H9 (cell line): ENCODE measurements around the gene DGKB. TPM values are rescaled to one million over a fixed set of nuclear protein-coding genes. Genes with fewer than 3 reads are reported as not detected.

Source experiments
- DNase-seq: peaks from one replicate; pipeline ENCODE4 v3.0.0-alpha.2; 2017
- H2AFZ ChIP-seq: one replicate; pipeline ENCODE4 v1.6.1; 2013; ENCODE audit warnings: mild to moderate bottlenecking, low read length, control low read depth, moderate library complexity
- H2AK5ac ChIP-seq: 2 replicates; pipeline ENCODE4 v1.6.1; 2013; ENCODE audit warnings: low read length, control low read depth, mixed read lengths; ENCODE audit not compliant: insufficient read length
- H2BK120ac ChIP-seq: one replicate; pipeline ENCODE4 v1.6.1; 2013; ENCODE audit warnings: low read depth, mild to moderate bottlenecking, low read length, control low read depth, inconsistent platforms; ENCODE audit not compliant: poor library complexity, severe bottlenecking
- H2BK12ac ChIP-seq: 2 replicates; pipeline ENCODE4 v1.6.1; 2013; ENCODE audit warnings: low read length, control low read depth, mixed read lengths, low read depth; ENCODE audit not compliant: insufficient read length
- H2BK15ac ChIP-seq: 2 replicates; pipeline ENCODE4 v1.6.1; 2013; ENCODE audit warnings: low read depth, low read length, control low read depth
- H2BK20ac ChIP-seq: one replicate; pipeline ENCODE4 v1.6.1; 2013; ENCODE audit warnings: low read depth, mild to moderate bottlenecking, low read length, control low read depth, inconsistent platforms; ENCODE audit not compliant: poor library complexity, severe bottlenecking
- H2BK5ac ChIP-seq: 2 replicates; pipeline ENCODE4 v1.6.1; 2013; ENCODE audit warnings: low read length, control low read depth, mixed read lengths; ENCODE audit not compliant: insufficient read length
- H3K14ac ChIP-seq: 2 replicates; pipeline ENCODE4 v1.6.1; 2013; ENCODE audit warnings: low read length, control low read depth; ENCODE audit not compliant: insufficient read depth
- H3K18ac ChIP-seq: 2 replicates; pipeline ENCODE4 v1.6.1; 2013; ENCODE audit warnings: low read depth, mild to moderate bottlenecking, mixed read lengths, low read length, control low read depth; ENCODE audit not compliant: insufficient read length
- H3K23ac ChIP-seq: 2 replicates; pipeline ENCODE4 v1.6.1; 2013; ENCODE audit warnings: low read length, control low read depth, mixed read lengths, low read depth; ENCODE audit not compliant: insufficient read length
- H3K23me2 ChIP-seq: 2 replicates; pipeline ENCODE4 v1.6.1; 2013; ENCODE audit warnings: low read depth, mild to moderate bottlenecking, mixed read lengths, low read length, control low read depth; ENCODE audit not compliant: insufficient read length, poor library complexity, severe bottlenecking
- H3K27ac ChIP-seq: 2 replicates; pipeline ENCODE4 v1.5.1; 2013; ENCODE audit warnings: low read length, control low read depth, mixed read lengths, low read depth; ENCODE audit not compliant: insufficient read length
- H3K27me3 ChIP-seq: 2 replicates; pipeline ENCODE4 v1.6.1; 2013; ENCODE audit warnings: low read length, control low read depth, inconsistent platforms; ENCODE audit not compliant: insufficient read depth
- H3K4ac ChIP-seq: 2 replicates; pipeline ENCODE4 v1.6.1; 2013; ENCODE audit warnings: low read depth, mild to moderate bottlenecking, control low read depth, inconsistent platforms, low read length, moderate library complexity
- H3K4me1 ChIP-seq: 2 replicates; pipeline ENCODE4 v1.6.1; 2013; ENCODE audit warnings: low read length, control low read depth, inconsistent platforms; ENCODE audit not compliant: insufficient read depth
- H3K4me2 ChIP-seq: 2 replicates; pipeline ENCODE4 v1.6.1; 2013; ENCODE audit warnings: low read length, control low read depth, mixed read lengths; ENCODE audit not compliant: insufficient read length, insufficient read depth
- H3K56ac ChIP-seq: 2 replicates; pipeline ENCODE4 v1.6.1; 2013; ENCODE audit warnings: low read depth, mild to moderate bottlenecking, mixed read lengths, low read length, control low read depth; ENCODE audit not compliant: insufficient read length
- H3K79me1 ChIP-seq: 2 replicates; pipeline ENCODE4 v1.6.1; 2013; ENCODE audit warnings: low read depth, mild to moderate bottlenecking, moderate library complexity, low read length, control low read depth, inconsistent platforms; ENCODE audit not compliant: insufficient read depth, poor library complexity, severe bottlenecking
- H3K79me2 ChIP-seq: 2 replicates; pipeline ENCODE4 v1.6.1; 2013; ENCODE audit warnings: low read length, control low read depth, inconsistent platforms; ENCODE audit not compliant: insufficient read depth
- H3K9ac ChIP-seq: 2 replicates; pipeline ENCODE4 v1.6.1; 2013; ENCODE audit warnings: low read length, control low read depth, mixed read lengths; ENCODE audit not compliant: insufficient read length; ENCODE audit errors: extremely low read depth
- H3K9me3 ChIP-seq: one replicate; pipeline ENCODE4 v1.6.1; 2013; ENCODE audit warnings: low read depth, low read length, inconsistent platforms; ENCODE audit not compliant: control insufficient read depth
- H3T11ph ChIP-seq: one replicate; pipeline ENCODE4 v1.6.1; 2013; ENCODE audit warnings: mild to moderate bottlenecking, low read length, control low read depth, inconsistent platforms
- H4K20me1 ChIP-seq: one replicate; pipeline ENCODE4 v1.6.1; 2013; ENCODE audit not compliant: control insufficient read depth, insufficient read length, insufficient read depth
- H4K5ac ChIP-seq: 2 replicates; pipeline ENCODE4 v1.6.1; 2013; ENCODE audit warnings: low read depth, mild to moderate bottlenecking, mixed read lengths, low read length, control low read depth; ENCODE audit not compliant: insufficient read length
- H4K8ac ChIP-seq: replicated peaks from 2 replicates; pipeline ENCODE4 v1.6.1; 2013; ENCODE audit warnings: low read length, control low read depth, mixed read lengths, low read depth; ENCODE audit not compliant: insufficient read length
- H4K91ac ChIP-seq: 2 replicates; pipeline ENCODE4 v1.6.1; 2013; ENCODE audit warnings: low read depth, mild to moderate bottlenecking, moderate library complexity, mixed read lengths, low read length, control low read depth; ENCODE audit not compliant: insufficient read length
- H3K27ac Mint-ChIP-seq, 3 experiments: 2 replicates in 2 of 3; 3 replicates in 1 of 3; pipeline ENCODE4 v1.8.0; 2020 to 2021; ENCODE audit warnings: mixed read lengths in 3 of 3, mild to moderate bottlenecking in 1 of 3, moderate library complexity in 1 of 3
- H3K27me3 Mint-ChIP-seq: 2 replicates; pipeline ENCODE4 v1.8.0; 2021; ENCODE audit warnings: low read depth, mild to moderate bottlenecking, moderate library complexity, mixed read lengths
- H3K36me3 Mint-ChIP-seq, 3 experiments: 2 replicates in 2 of 3; 3 replicates in 1 of 3; pipeline ENCODE4 v1.8.0; 2020 to 2021; ENCODE audit warnings: low read depth in 3 of 3, mixed read lengths in 3 of 3; ENCODE audit not compliant: insufficient read depth in 1 of 3
- H3K4me1 Mint-ChIP-seq, 2 experiments: 2 replicates each; pipeline ENCODE4 v1.8.0; 2020; ENCODE audit warnings: mixed read lengths in 2 of 2
- H3K4me3 Mint-ChIP-seq, 2 experiments: 2 replicates in 1 of 2; 3 replicates in 1 of 2; pipeline ENCODE4 v1.8.0; 2020 to 2021; ENCODE audit warnings: mild to moderate bottlenecking in 2 of 2, mixed read lengths in 2 of 2, moderate library complexity in 1 of 2
- H3K9me3 Mint-ChIP-seq, 2 experiments: 2 replicates in 1 of 2; 3 replicates in 1 of 2; pipeline ENCODE4 v1.8.0; 2020; ENCODE audit warnings: mild to moderate bottlenecking in 2 of 2, mixed read lengths in 2 of 2, moderate library complexity in 1 of 2
- WGBS: extraction: QIAGEN DNeasy Blood & Tissue Kit; methylation state at CpG from one replicate; pipeline ENCODE4 v1.1.7; 2013; ENCODE audit warnings: missing lambda C conversion rate, low lambda C conversion rate, mixed read lengths; ENCODE audit not compliant: insufficient read length; ENCODE audit errors: extremely low coverage; 5-methylcytosine and 5-hydroxymethylcytosine counted together
- total RNA-seq: library from RNA; stranded (reverse); gene quantifications from 2 replicates; pipeline ENCODE4 v1.2.1, GENCODE V29; 2021
- TF ChIP-seq, protein P1 (sequence below): fragments of 200-600 bp; sonication (generic); conservative IDR thresholded peaks from 3 replicates; pipeline ENCODE4 v1.8.0; 2021; ENCODE audit warnings: antibody characterized with exemption, mild to moderate bottlenecking

The DGKB gene
- total RNA-seq, 1 experiment from 2014 or later = 0.26 TPM

GRCh38 chr7:14321947-14322346 lies 580.6 kb downstream of the DGKB start:
- no peaks in the 10 kb centered on the region; the same call in 1 of the 2 replicates for H3K27me3 Mint-ChIP-seq

More at GRCh38 chr7:14321947-14322346, 580.6 kb downstream of the DGKB start:
- Histone ChIP-seq H2BK12ac (no peak overlapping the region), H3K9me3 (no peaks in the 10 kb centered on the region), H4K5ac (no peak overlapping the region), H3K4me1 (no peaks in the 10 kb centered on the region), H2BK20ac (no peak overlapping the region), H2BK15ac (no peak overlapping the region), H3K4ac (no peak overlapping the region), H3K14ac (no peak overlapping the region), H3K79me2 (no peaks in the 10 kb centered on the region), H2BK5ac (no peak overlapping the region), H3K79me1 (no peaks in the 10 kb centered on the region), H2AK5ac (no peak overlapping the region), H2BK120ac (no peak overlapping the region), H3K27me3 (no peaks in the 10 kb centered on the region), H3K4me2 (no peak overlapping the region), H4K8ac (no peak overlapping the region), H3K9ac (no peak overlapping the region), H3K56ac (no peak overlapping the region), H3K27ac (no peak overlapping the region), H3K23ac (no peak overlapping the region), H3T11ph (no peak overlapping the region), H4K20me1 (no peaks in the 10 kb centered on the region), H3K23me2 (no peaks in the 10 kb centered on the region), H2AFZ (no peak overlapping the region), H3K18ac (no peak overlapping the region), H4K91ac (no peak overlapping the region)
- TF ChIP-seq, protein P1, sequence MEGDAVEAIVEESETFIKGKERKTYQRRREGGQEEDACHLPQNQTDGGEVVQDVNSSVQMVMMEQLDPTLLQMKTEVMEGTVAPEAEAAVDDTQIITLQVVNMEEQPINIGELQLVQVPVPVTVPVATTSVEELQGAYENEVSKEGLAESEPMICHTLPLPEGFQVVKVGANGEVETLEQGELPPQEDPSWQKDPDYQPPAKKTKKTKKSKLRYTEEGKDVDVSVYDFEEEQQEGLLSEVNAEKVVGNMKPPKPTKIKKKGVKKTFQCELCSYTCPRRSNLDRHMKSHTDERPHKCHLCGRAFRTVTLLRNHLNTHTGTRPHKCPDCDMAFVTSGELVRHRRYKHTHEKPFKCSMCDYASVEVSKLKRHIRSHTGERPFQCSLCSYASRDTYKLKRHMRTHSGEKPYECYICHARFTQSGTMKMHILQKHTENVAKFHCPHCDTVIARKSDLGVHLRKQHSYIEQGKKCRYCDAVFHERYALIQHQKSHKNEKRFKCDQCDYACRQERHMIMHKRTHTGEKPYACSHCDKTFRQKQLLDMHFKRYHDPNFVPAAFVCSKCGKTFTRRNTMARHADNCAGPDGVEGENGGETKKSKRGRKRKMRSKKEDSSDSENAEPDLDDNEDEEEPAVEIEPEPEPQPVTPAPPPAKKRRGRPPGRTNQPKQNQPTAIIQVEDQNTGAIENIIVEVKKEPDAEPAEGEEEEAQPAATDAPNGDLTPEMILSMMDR = no peak
- H3K27ac Mint-ChIP-seq = no peak overlapping the region
- H3K9me3 Mint-ChIP-seq = peaks cover 0 to 3% of the 10 kb centered on the region in 2 experiments; a peak in 2 of 5 replicates
- DNase-seq = no peak
- no CpG with 5 or more reads among the region's 2 CpGs for WGBS
- H3K36me3 Mint-ChIP-seq = peaks cover 0 to 3% (median 2%) of the 10 kb centered on the region in 3 experiments; a peak in 3 of 7 replicates
- 0 out of 4 replicates have a peak, but pooled peaks cover 0 to 3% of the 10 kb centered on the region in 2 experiments for H3K4me1 Mint-ChIP-seq
- no peak overlapping the region for H3K4me3 Mint-ChIP-seq
